Gastroesophageal sphincter (tissue), 3 donors: ENCODE results near the gene ZFYVE28.

Source experiments
- EP300 ChIP-seq: sonication (generic); formaldehyde crosslinking; IDR thresholded peaks from one replicate; pipeline ENCODE4 v1.6.1; 2017; ENCODE audit warnings: antibody characterized with exemption, mild to moderate bottlenecking
- POLR2A ChIP-seq, 2 donors: fragments of 450-650 bp; IDR thresholded peaks; one replicate each; pipeline ENCODE4 v1.6.1; 2017; ENCODE audit warnings: antibody characterized with exemption in 2 of 2, mild to moderate bottlenecking in 2 of 2, moderate library complexity in 1 of 2
- POLR2AphosphoS5 ChIP-seq: sonication (generic); formaldehyde crosslinking; IDR thresholded peaks from one replicate; pipeline ENCODE4 v1.6.1; 2017; ENCODE audit warnings: antibody characterized with exemption
- TF ChIP-seq, protein P1 (sequence below), 4 experiments: fragments of 200-600 bp in 2 of 4; fragments of 450-650 bp in 2 of 4; sonication (generic) in 1 of 4; IDR thresholded peaks; one replicate each; pipeline ENCODE4 v1.5.1; 2017 to 2019; ENCODE audit warnings: antibody characterized with exemption in 4 of 4, mild to moderate bottlenecking in 2 of 4, moderate library complexity in 2 of 4

DNA sequence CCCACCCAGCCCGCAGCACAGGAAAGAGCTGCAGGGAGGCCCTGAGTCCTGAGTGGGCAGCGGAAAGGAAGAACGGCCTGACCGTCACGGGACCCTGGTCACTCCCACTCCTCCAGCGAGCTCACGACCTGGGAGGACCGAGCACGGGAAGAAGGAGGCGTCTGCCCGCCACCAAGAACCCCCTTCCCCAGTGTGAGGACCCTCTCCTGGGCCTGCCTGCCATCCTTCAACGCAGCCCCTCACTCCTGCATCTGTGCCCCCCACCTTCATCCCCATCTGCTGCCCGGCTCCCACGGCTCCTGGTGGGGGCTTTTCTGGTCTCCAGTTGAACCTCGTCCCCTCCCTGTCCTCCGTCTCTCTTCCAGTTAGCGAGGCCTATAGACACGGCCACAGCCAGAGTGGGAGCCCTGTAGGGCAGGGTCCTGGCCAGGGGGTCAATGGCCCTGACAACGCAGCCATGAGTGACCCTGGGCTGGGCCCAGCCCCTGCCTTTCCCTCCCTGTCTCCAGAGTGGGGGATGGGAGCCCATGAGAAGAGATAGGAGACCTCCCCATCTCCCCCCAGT lies 115.2 kb downstream of the ZFYVE28 start:
- TF ChIP-seq, protein P1, sequence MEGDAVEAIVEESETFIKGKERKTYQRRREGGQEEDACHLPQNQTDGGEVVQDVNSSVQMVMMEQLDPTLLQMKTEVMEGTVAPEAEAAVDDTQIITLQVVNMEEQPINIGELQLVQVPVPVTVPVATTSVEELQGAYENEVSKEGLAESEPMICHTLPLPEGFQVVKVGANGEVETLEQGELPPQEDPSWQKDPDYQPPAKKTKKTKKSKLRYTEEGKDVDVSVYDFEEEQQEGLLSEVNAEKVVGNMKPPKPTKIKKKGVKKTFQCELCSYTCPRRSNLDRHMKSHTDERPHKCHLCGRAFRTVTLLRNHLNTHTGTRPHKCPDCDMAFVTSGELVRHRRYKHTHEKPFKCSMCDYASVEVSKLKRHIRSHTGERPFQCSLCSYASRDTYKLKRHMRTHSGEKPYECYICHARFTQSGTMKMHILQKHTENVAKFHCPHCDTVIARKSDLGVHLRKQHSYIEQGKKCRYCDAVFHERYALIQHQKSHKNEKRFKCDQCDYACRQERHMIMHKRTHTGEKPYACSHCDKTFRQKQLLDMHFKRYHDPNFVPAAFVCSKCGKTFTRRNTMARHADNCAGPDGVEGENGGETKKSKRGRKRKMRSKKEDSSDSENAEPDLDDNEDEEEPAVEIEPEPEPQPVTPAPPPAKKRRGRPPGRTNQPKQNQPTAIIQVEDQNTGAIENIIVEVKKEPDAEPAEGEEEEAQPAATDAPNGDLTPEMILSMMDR (IDR thresholded peaks at IDR 0.05), result no peak
- TF ChIP-seq POLR2A (IDR thresholded peaks at IDR 0.05) (no peak), EP300 (no peak), POLR2AphosphoS5 (no peak)
